Omental fat pad (tissue), 4 donors: ENCODE results near the gene UBR4. TPM values are rescaled to one million over a fixed set of nuclear protein-coding genes. Genes with fewer than 3 reads are reported as not detected.
A peak's percentile ranks its signal among the peaks of the same experiment; 100 is the strongest.

Experiments
- ATAC-seq: fragments of 150-250 bp; one replicate; pipeline ENCODE4 v1.9.1; 2016; ENCODE audit warnings: mild to moderate bottlenecking, moderate library complexity; ENCODE audit not compliant: low FRiP score
- DNase-seq: peaks from one replicate; pipeline ENCODE4 v3.0.0-alpha.2; 2019; ENCODE audit warnings: low spot score
- CTCF ChIP-seq, 3 donors: fragments of 450-650 bp; IDR thresholded peaks; one replicate each; pipeline ENCODE4 v1.5.1; 2016 to 2017; ENCODE audit warnings: antibody characterized with exemption in 3 of 3, mild to moderate bottlenecking in 3 of 3, moderate library complexity in 2 of 3
- total RNA-seq, 4 donors: library from RNA; depleted of rRNA; stranded (reverse); fragments of >200 nt; gene quantifications; one replicate each; pipeline ENCODE4 v1.1.0, GENCODE V29; 2016

Gene UBR4
- total RNA-seq, 4 donors from 2014 or later: 125 to 164 (median 133) TPM

GRCh38 chr1:19213580-19213979 lies 3.5 kb upstream of the UBR4 start:
- ATAC-seq: no peak
- DNase-seq: no peak

GRCh38 chr1:19212167-19212566 lies 2.1 kb upstream of the UBR4 start:
- TF ChIP-seq CTCF (IDR thresholded peaks at IDR 0.05): no peak
- no peak for DNase-seq
- ATAC-seq: no peak

More at GRCh38 chr1:19213580-19213979, 3.5 kb upstream of the UBR4 start:
- no peak for TF ChIP-seq CTCF (IDR thresholded peaks at IDR 0.05)

GRCh38 chr1:19210772-19211549 lies 895 bp upstream of the UBR4 start:
- no peak for ATAC-seq
- TF ChIP-seq CTCF (IDR thresholded peaks at IDR 0.05): no peak
- no peak for DNase-seq

- DNase-seq: no peak
- no peak for TF ChIP-seq CTCF (IDR thresholded peaks at IDR 0.05)
- ATAC-seq: peak; percentile 56
These were observed 552 bp downstream of the UBR4 start for GRCh38 chr1:19209439-19209989.

GRCh38 chr1:19208710-19209438 lies 1.2 kb downstream of the UBR4 start:
- no peak for DNase-seq
- TF ChIP-seq CTCF (IDR thresholded peaks at IDR 0.05): no peak

GRCh38 chr1:19206947-19207346 lies 3.1 kb downstream of the UBR4 start:
- ATAC-seq (no peak), DNase-seq (no peak)
- no peak for TF ChIP-seq CTCF (IDR thresholded peaks at IDR 0.05)

More at GRCh38 chr1:19208710-19209438, 1.2 kb downstream of the UBR4 start:
- ATAC-seq: no peak
